HepG2 (cell line): ENCODE results near the gene TAF13. TPM values are rescaled to one million over a fixed set of nuclear protein-coding genes. Genes with fewer than 3 reads are reported as not detected.

Experiments
- ATAC-seq: fragments of 200-7000 bp; cut with Tn5 transposase; 3 replicates; pipeline ENCODE4 v1.9.1; 2020; ENCODE audit warnings: mild to moderate bottlenecking, moderate library complexity
- BruUV-seq: library from RNA; stranded (reverse); fragments of 400-500 nt; replicated peaks from 2 replicates; lab custom pipeline; 2021; lab: Mats Ljungman, UMichigan
- CTCF ChIA-PET: fragments of 300-600 bp; formaldehyde crosslinking; extraction: SDS; loops from one replicate; lab custom pipeline; 2021; ENCODE audit warnings: low total read pairs, inconsistent platforms, low intra/inter-chr PET ratio; lab: Yijun Ruan, JAX
- POLR2A ChIA-PET: fragments of 350-600 bp; sonication (Branson Sonifier 250); formaldehyde crosslinking; loops from one replicate; lab custom pipeline; 2020; ENCODE audit warnings: antibody characterized with exemption, inconsistent platforms; lab: Yijun Ruan, JAX
- DNase-seq: peaks from one replicate; pipeline ENCODE4 v3.0.0-alpha.2; 2015; ENCODE audit warnings: low spot score
- FAIRE-seq: peaks from 3 replicates; lab custom pipeline; 2011; peaks lifted over from hg19 to GRCh38; lab: Jason Lieb, UNC
- H2AFZ ChIP-seq: one replicate; pipeline ENCODE4 v1.6.1; 2011; ENCODE audit warnings: low read length, inconsistent platforms
- H3K27ac ChIP-seq: fragments of 300-600 bp; 3 replicates; pipeline ENCODE4 v1.8.0; 2011; ENCODE audit warnings: mixed run types, mild to moderate bottlenecking, mixed read lengths, low read length, inconsistent platforms; ENCODE audit not compliant: insufficient read depth; ENCODE audit errors: extremely low read length
- H3K27me3 ChIP-seq, 2 experiments: fragments of 200-600 bp in 1 of 2; 2 replicates in 1 of 2; 3 replicates in 1 of 2; pipeline versions ENCODE4 v1.6.0 to v1.8.0; 2011; ENCODE audit warnings: low read length in 2 of 2, mild to moderate bottlenecking in 2 of 2, moderate library complexity in 2 of 2, inconsistent platforms in 1 of 2; ENCODE audit not compliant: insufficient read depth in 2 of 2, control insufficient read depth in 1 of 2
- H3K36me3 ChIP-seq, 2 experiments: fragments of 200-600 bp in 1 of 2; replicated peaks in 1 of 2; 2 replicates in 1 of 2; 3 replicates in 1 of 2; pipeline versions ENCODE4 v1.5.1 to v1.8.0; 2011; ENCODE audit warnings: low read length in 2 of 2, inconsistent platforms in 1 of 2; ENCODE audit not compliant: insufficient read depth in 2 of 2, control insufficient read depth in 1 of 2
- H3K4me1 ChIP-seq: 2 replicates; pipeline ENCODE4 v1.5.1; 2012; ENCODE audit warnings: low read length, inconsistent platforms; ENCODE audit not compliant: insufficient read depth
- H3K4me2 ChIP-seq: 2 replicates; pipeline ENCODE4 v1.6.0; 2011; ENCODE audit warnings: low read depth, low read length, inconsistent platforms
- H3K4me3 ChIP-seq, 3 experiments: fragments of 200-600 bp in 1 of 3; sonication (generic), shearing (Covaris generic) in 1 of 3; replicated peaks in 1 of 3; 2 replicates each; pipeline ENCODE4 v1.5.1; 2011 to 2016; ENCODE audit warnings: low read length in 3 of 3, inconsistent platforms in 2 of 3, low read depth in 2 of 3, mild to moderate bottlenecking in 2 of 3, control low read depth in 1 of 3, mixed read lengths in 1 of 3; ENCODE audit not compliant: insufficient read depth in 1 of 3
- H3K79me2 ChIP-seq: one replicate; pipeline ENCODE4 v1.6.1; 2011; ENCODE audit warnings: low read length, inconsistent platforms; ENCODE audit not compliant: insufficient read depth
- H3K9ac ChIP-seq: 2 replicates; pipeline ENCODE4 v1.6.0; 2011; ENCODE audit warnings: mild to moderate bottlenecking, low read depth, low read length, inconsistent platforms; ENCODE audit not compliant: insufficient read depth
- H3K9me3 ChIP-seq: 2 replicates; pipeline ENCODE4 v1.5.1; 2012; ENCODE audit warnings: mild to moderate bottlenecking, low read length
- H4K20me1 ChIP-seq: 2 replicates; pipeline ENCODE4 v1.6.0; 2011; ENCODE audit warnings: inconsistent platforms, mild to moderate bottlenecking, low read length, moderate library complexity; ENCODE audit not compliant: insufficient read depth
- DNMT3B ChIP-seq: conservative IDR thresholded peaks from 2 replicates; pipeline ENCODE4 v1.6.1; 2016; ENCODE audit warnings: missing biosample characterization, control low read depth
- ERF ChIP-seq: IDR thresholded peaks from 2 replicates; pipeline ENCODE4 v1.6.1; 2018; ENCODE audit warnings: missing biosample characterization, missing genetic modification reagents
- HNRNPUL1 ChIP-seq: fragments of 200-400 bp; formaldehyde crosslinking; IDR thresholded peaks from 2 replicates; pipeline ENCODE4 v1.6.1; 2017; ENCODE audit warnings: low read depth, mild to moderate bottlenecking, low read length, moderate library complexity
- MAF1 ChIP-seq: sonication (generic); formaldehyde crosslinking; IDR thresholded peaks from 2 replicates; pipeline ENCODE4 v1.5.0; 2020; ENCODE audit warnings: missing genetic modification reagents, borderline replicate concordance
- NFIB ChIP-seq: sonication (generic); formaldehyde crosslinking; IDR thresholded peaks from 2 replicates; pipeline ENCODE4 v1.9.0; 2021; ENCODE audit warnings: missing genetic modification reagents, mild to moderate bottlenecking, borderline replicate concordance
- ONECUT2 ChIP-seq: sonication (generic); formaldehyde crosslinking; IDR thresholded peaks from 2 replicates; pipeline ENCODE4 v1.4.0; 2020; ENCODE audit warnings: missing genetic modification reagents
- SIN3B ChIP-seq: fragments of 150-350 bp; IDR thresholded peaks from 2 replicates; pipeline ENCODE4 v1.6.1; 2014; ENCODE audit warnings: low read length
- SRSF1 ChIP-seq: fragments of 200-400 bp; formaldehyde crosslinking; optimal IDR thresholded peaks from 2 replicates; pipeline ENCODE3; 2017; ENCODE audit warnings: mild to moderate bottlenecking, low read depth, low read length, moderate library complexity
- STAG1 ChIP-seq: sonication (generic); formaldehyde crosslinking; IDR thresholded peaks from 2 replicates; pipeline ENCODE4 v1.4.0; 2020; ENCODE audit warnings: missing genetic modification reagents
- ZFP1 ChIP-seq: IDR thresholded peaks from 2 replicates; pipeline ENCODE4 v1.6.1; 2016
- ZNF143 ChIP-seq: sonication (generic); formaldehyde crosslinking; IDR thresholded peaks from 2 replicates; pipeline ENCODE4 v1.4.0; 2020; ENCODE audit warnings: missing genetic modification reagents
- ZNF672 ChIP-seq: sonication (generic); formaldehyde crosslinking; IDR thresholded peaks from 2 replicates; pipeline ENCODE4 v1.8.1; 2022; ENCODE audit warnings: missing genetic modification reagents
- WGBS: methylation state at CpG from one replicate; pipeline ENCODE4 v1.1.6; 2017; ENCODE audit warnings: low lambda C conversion rate; 5-methylcytosine and 5-hydroxymethylcytosine counted together
- in situ Hi-C: cut with HindIII; loops from 2 replicates; pipeline ENCODE4 v1.10.0; 2017; ENCODE audit warnings: low pct_unique_long_range_greater_than_20kb; ENCODE audit not compliant: extremely low pct_ligation_motif_present
- intact Hi-C: fragments of 100-400 bp; cut with micrococcal nuclease; formaldehyde crosslinking; loops from one replicate; pipeline ENCODE4 v1.10.0; 2022; ENCODE audit not compliant: unreplicated experiment
- polyA plus RNA-seq, 8 experiments: library from polyadenylated mRNA; depleted of rRNA in 3 of 8; stranded (reverse) in 7 of 8; unstranded in 1 of 8; fragments of >200 nt; fragmentation: Illumina TruSeq in 4 of 8; extraction: Trizol in 4 of 8; gene quantifications; 2 replicates each; pipeline versions ENCODE4 v1.2.1 to v1.2.3, GENCODE V29; 2011 to 2016; ENCODE audit warnings: low read depth in 4 of 8, missing spikeins in 1 of 8, mixed read lengths in 1 of 8; ENCODE audit not compliant: insufficient read depth in 1 of 8
- total RNA-seq, 5 experiments: library from RNA; depleted of rRNA; stranded (reverse); fragments of >200 nt; fragmentation: Illumina TruSeq; extraction: Trizol; gene quantifications; 2 replicates each; pipeline ENCODE4 v1.2.3, GENCODE V29; 2016; ENCODE audit warnings: low read depth in 1 of 5
- TF ChIP-seq, protein P1 (sequence below): sonication (generic); formaldehyde crosslinking; IDR thresholded peaks from 2 replicates; pipeline ENCODE4 v1.4.0; 2020; ENCODE audit warnings: mild to moderate bottlenecking, missing genetic modification reagents, borderline replicate concordance
- TF ChIP-seq, protein P2 (sequence below): sonication (generic); formaldehyde crosslinking; IDR thresholded peaks from 2 replicates; pipeline ENCODE4 v1.5.1; 2020; ENCODE audit warnings: missing genetic modification reagents, mild to moderate bottlenecking, borderline replicate concordance
- TF ChIP-seq, protein P3 (sequence below): IDR thresholded peaks from 2 replicates; pipeline ENCODE4 v1.6.1; 2016; ENCODE audit warnings: low read depth, control low read depth
- TF ChIP-seq, protein P4 (sequence below): sonication (generic); IDR thresholded peaks from 2 replicates; pipeline ENCODE4 v1.6.1; 2016; ENCODE audit warnings: low read depth, borderline replicate concordance

Gene TAF13
- total and polyA plus RNA-seq, 2 of the 13 experiments (the other 11 are each of a cell fraction or from before 2014, with no cell fraction given), result 11.5 to 36.3 TPM

DNA sequence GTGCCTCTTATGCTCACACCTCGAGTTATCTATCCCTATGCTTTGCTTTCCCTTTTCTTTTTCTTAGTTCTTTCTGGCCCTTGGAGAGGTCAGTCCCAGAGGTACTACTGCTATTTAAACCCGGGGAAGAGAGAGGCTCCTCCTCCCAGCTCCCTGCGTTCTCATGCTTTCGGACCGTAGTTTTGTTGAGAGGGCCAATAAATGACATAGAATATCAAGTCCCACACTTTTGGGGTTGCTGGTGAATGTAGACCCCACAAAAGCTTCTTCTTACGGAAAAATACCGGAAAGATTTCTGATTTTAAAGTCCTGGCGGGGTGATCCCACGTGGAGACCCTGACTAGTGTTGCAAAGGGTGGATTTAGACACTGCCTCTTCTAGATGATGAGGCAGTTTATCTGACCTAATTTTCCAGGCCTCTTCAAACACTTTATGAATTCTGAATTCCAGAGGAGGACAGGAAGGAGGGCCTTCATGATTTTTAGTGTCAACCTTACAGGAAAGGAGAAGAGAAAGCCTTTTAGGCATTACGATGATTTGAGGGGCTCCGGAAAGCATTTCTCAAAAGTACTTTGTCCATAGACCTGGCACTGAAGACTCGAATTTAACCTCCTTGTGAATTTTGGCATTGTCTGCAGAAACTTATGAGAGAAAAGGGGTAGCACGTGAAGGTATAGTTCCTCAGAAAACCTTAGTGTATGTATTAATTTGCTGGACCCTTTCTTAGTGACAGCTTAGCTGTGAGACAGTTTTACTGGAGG is 15.5 kb upstream of the TAF13 start (continued):
- TF ChIP-seq STAG1 (CRISPR knock-in tag) (no peak), DNMT3B (CRISPR knock-in tag) (no peak), SIN3B (no peak), HNRNPUL1 (no peak), NFIB (no peak)
- TF ChIP-seq, protein P1, sequence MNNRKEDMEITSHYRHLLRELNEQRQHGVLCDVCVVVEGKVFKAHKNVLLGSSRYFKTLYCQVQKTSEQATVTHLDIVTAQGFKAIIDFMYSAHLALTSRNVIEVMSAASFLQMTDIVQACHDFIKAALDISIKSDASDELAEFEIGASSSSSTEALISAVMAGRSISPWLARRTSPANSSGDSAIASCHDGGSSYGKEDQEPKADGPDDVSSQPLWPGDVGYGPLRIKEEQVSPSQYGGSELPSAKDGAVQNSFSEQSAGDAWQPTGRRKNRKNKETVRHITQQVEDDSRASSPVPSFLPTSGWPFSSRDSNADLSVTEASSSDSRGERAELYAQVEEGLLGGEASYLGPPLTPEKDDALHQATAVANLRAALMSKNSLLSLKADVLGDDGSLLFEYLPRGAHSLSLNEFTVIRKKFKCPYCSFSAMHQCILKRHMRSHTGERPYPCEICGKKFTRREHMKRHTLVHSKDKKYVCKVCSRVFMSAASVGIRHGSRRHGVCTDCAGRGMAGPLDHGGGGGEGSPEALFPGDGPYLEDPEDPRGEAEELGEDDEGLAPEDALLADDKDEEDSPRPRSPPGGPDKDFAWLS (CRISPR knock-in tag), result no peak

DNA sequence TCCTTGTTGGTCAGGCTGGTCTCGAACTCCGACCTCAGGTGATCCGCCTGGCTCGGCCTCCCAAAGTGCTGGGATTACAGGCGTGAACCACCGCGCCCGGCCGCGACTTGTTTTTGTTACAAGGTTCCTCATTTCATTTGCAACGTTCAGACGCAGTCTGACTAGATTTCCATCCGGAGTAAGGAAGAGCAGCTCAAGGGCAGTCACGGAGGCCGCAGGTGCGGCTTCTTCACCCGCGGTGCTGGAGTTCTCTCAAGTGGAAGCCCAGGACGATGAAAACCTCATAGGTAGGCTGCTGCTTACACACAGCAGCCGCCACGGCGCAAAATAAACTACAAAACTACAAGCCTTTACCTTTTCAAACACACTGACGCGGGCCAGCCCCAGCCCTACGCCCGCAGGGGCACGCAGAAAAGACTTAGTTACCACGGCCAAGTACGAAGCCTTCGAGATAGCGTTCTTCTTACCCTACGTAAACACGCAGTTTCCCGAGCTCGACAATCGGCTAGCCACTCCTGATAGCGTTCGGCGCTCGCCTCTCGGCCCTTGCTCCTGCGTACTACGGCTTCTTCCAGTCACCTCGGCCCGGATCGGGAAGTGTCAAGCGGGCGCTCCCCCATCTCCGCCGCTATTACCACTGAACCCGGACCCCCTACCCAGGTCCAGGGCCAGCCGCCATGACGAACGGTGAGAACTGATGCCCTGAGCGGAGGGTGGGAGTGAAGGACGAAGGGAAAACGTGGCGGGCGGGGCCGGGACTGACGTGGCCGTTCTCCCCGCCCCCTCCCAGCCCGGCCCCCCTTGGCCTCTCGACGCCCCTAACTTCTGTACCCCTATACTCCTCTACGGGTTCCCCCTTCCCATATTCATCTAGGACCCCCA is 14.6 kb upstream of the TAF13 start, which contains the start of gene TMEM167B:
Gene TMEM167B, plus strand, starts transcription at position 569 of the 882 bp plus-strand sequence. Its CDS starts 109 bp downstream, at position 678.
- Histone ChIP-seq H3K4me3 (peak within 1 kb of the TSS; percentile 83 to 86 (median 85)), H3K9me3 (no peaks in the 10 kb centered on the region), H3K27ac (peak within 1 kb of the TSS; percentile 90), H3K36me3 (peaks cover 2 to 11% of the 10 kb centered on the region in 2 experiments; a peak in 3 of 5 replicates), H4K20me1 (no peaks in the 10 kb centered on the region), H3K9ac (peak within 1 kb of the TSS; percentile 80), H2AFZ (peak within 1 kb of the TSS; percentile 20), H3K4me1 (peaks cover 30% of the 10 kb centered on the region), H3K4me2 (peak within 1 kb of the TSS; percentile 82), H3K27me3 (no peaks in the 10 kb centered on the region; a peak in 1 of 5 replicates), H3K79me2 (peaks cover 25% of the 10 kb centered on the region)
- intact Hi-C loops (loop anchor here (1.0 to 10.0 kb wide), 3 partner anchors 10 to 304 kb away; partner anchors contain the start of gene SORT1), in situ Hi-C loops (no loop called here)
- POLR2A ChIA-PET, result interaction anchor here (0.9 to 5.3 kb wide), 13 partner anchors 9 to 336 kb away, joined by 3 to 117 read pairs (median 6); partner anchors contain the start of genes CLCC1, PSMA5, SARS1 and TAF13
- TSS peak; percentile 90 for BruUV-seq
- DNase-seq (peak; percentile 84), ATAC-seq (peak; percentile 88), FAIRE-seq (no peak)
- CTCF ChIA-PET, result interaction anchor here (2.3 to 2.9 kb wide), 2 partner anchors 10 to 173 kb away, joined by 8 to 15 read pairs; no protein-coding TSS in a partner anchor
- WGBS, result under 1% methylated on average over 20 of the region's 67 CpGs
- TF ChIP-seq ERF, result peak; percentile 87
- no peak for TF ChIP-seq ONECUT2 (CRISPR knock-in tag)
- peak; percentile 79 for TF ChIP-seq ZNF143 (CRISPR knock-in tag)
- TF ChIP-seq, protein P2, sequence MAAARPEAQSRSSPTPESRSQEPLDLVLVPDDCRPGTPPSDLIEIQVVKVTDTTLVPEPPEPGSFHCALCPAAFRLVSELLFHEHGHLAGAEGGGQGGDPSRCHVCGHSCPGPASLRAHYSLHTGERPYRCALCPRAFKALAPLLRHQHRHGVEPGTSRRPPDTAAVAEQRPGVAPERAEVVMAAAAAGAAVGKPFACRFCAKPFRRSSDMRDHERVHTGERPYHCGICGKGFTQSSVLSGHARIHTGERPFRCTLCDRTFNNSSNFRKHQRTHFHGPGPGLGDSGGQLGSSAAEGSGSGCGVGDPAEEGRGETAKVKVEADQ (CRISPR knock-in tag), result 0 out of 2 replicates have a peak, but pooled peaks have one; percentile 61
- TF ChIP-seq, protein P3, sequence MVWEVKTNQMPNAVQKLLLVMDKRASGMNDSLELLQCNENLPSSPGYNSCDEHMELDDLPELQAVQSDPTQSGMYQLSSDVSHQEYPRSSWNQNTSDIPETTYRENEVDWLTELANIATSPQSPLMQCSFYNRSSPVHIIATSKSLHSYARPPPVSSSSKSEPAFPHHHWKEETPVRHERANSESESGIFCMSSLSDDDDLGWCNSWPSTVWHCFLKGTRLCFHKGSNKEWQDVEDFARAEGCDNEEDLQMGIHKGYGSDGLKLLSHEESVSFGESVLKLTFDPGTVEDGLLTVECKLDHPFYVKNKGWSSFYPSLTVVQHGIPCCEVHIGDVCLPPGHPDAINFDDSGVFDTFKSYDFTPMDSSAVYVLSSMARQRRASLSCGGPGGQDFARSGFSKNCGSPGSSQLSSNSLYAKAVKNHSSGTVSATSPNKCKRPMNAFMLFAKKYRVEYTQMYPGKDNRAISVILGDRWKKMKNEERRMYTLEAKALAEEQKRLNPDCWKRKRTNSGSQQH (CRISPR knock-in tag), result peak; percentile 93
- TF ChIP-seq, protein P4, sequence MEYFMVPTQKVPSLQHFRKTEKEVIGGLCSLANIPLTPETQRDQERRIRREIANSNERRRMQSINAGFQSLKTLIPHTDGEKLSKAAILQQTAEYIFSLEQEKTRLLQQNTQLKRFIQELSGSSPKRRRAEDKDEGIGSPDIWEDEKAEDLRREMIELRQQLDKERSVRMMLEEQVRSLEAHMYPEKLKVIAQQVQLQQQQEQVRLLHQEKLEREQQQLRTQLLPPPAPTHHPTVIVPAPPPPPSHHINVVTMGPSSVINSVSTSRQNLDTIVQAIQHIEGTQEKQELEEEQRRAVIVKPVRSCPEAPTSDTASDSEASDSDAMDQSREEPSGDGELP, result no peak; the same call in 1 of the 2 replicates
- no peak for TF ChIP-seq ZNF672 (CRISPR knock-in tag)
- no peak for TF ChIP-seq MAF1 (CRISPR knock-in tag)
- TF ChIP-seq ZFP1, result peak; percentile 77
- no peak for TF ChIP-seq SRSF1
